Measurements from ENCODE around the gene PLEKHG4B.

DNA sequence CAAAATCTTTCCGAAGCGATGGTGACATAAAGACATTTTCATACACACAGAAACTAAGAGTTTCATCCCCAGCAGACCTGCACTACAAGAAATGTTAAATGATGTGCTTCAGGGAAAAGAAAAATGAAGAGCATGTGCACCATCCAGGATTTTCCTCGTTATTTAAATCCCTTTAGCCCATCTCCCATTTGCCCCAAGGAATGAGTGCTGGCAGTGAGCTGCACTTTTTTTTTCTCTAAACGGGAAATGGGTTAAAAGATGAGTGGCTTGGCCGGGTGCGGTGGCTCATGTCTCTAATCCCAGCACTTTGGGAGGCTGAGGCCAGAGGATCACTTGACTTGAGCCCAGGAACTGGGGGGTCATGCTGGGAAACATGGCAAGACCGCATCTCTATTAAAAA lies 92.5 kb downstream of the PLEKHG4B start:
- no peak for TF ChIP-seq NFIC (IDR thresholded peaks at IDR 0.05)
- no peak for TF ChIP-seq TEAD4 (IDR thresholded peaks at IDR 0.05)

All from Ishikawa (cell line).